Measurements from ENCODE around the gene IGLON5. TPM values are rescaled to one million over a fixed set of nuclear protein-coding genes. Genes with fewer than 3 reads are reported as not detected.

IGLON5 gene
- total RNA-seq, 1 experiment from 2014 or later = not detected

DNA sequence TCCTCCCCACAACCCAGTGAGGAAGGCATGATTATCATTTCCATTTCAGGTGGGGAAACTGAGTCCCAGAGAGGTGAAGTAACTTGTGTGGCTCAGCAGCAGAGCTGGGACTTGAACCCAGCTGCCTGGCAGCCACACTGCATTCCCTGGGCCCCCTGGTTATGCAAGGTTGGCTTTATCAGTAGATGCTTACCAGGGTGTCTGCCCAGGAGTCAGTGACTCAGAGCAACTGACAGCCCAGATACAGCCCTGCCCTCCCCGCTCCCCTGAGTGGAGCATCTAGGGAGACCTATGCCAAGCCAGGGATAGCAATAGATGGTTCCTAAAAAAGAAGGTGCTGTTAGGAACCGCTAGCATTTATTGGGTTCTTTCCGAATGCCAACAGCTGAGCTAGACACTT is 5.9 kb downstream of the IGLON5 start:
- H3K27me3 Mint-ChIP-seq (ENCODE audit: unreplicated experiment) = peaks cover 73% of the 10 kb centered on the region
- no peak for DNase-seq
- no peak overlapping the region for H3K4me3 Mint-ChIP-seq (ENCODE audit: low read depth, unreplicated experiment)
- no peak for TF ChIP-seq CTCF (IDR thresholded peaks at IDR 0.05; ENCODE audit: unreplicated experiment)
- CTCF ChIA-PET = interaction anchor here (0.5 to 1.0 kb wide), 2 partner anchors 10 to 36 kb away, joined by 3 read pairs; no protein-coding TSS in a partner anchor
- BruUV-seq (replicated peaks) = no TSS peak
- no peak overlapping the region for H3K27ac Mint-ChIP-seq (ENCODE audit: unreplicated experiment)
- H3K9me3 Mint-ChIP-seq (ENCODE audit: low read depth, unreplicated experiment) = peaks cover 3% of the 10 kb centered on the region
- no peaks in the 10 kb centered on the region for H3K36me3 Mint-ChIP-seq (ENCODE audit: insufficient read depth, unreplicated experiment)
- H3K4me1 Mint-ChIP-seq (ENCODE audit: low read depth, unreplicated experiment) = no peaks in the 10 kb centered on the region
- intact Hi-C loops (cut with micrococcal nuclease; ENCODE audit: unreplicated experiment) = no loop called here

GRCh38 chr19:51317968-51318367 is 6.5 kb downstream of the IGLON5 start:
- intact Hi-C loops (cut with micrococcal nuclease; ENCODE audit: unreplicated experiment) = no loop called here
- no peaks in the 10 kb centered on the region for H3K36me3 Mint-ChIP-seq (ENCODE audit: insufficient read depth, unreplicated experiment)
- BruUV-seq (replicated peaks) = no TSS peak
- TF ChIP-seq CTCF (IDR thresholded peaks at IDR 0.05; ENCODE audit: unreplicated experiment) = no peak
- CTCF ChIA-PET = no interaction called here
- peaks cover 73% of the 10 kb centered on the region for H3K27me3 Mint-ChIP-seq (ENCODE audit: unreplicated experiment)
- H3K9me3 Mint-ChIP-seq (ENCODE audit: low read depth, unreplicated experiment) = peaks cover 3% of the 10 kb centered on the region
- H3K4me3 Mint-ChIP-seq (ENCODE audit: low read depth, unreplicated experiment) = no peak overlapping the region
- H3K4me1 Mint-ChIP-seq (ENCODE audit: low read depth, unreplicated experiment) = no peaks in the 10 kb centered on the region
- no peak overlapping the region for H3K27ac Mint-ChIP-seq (ENCODE audit: unreplicated experiment)
- DNase-seq = no peak

DNA sequence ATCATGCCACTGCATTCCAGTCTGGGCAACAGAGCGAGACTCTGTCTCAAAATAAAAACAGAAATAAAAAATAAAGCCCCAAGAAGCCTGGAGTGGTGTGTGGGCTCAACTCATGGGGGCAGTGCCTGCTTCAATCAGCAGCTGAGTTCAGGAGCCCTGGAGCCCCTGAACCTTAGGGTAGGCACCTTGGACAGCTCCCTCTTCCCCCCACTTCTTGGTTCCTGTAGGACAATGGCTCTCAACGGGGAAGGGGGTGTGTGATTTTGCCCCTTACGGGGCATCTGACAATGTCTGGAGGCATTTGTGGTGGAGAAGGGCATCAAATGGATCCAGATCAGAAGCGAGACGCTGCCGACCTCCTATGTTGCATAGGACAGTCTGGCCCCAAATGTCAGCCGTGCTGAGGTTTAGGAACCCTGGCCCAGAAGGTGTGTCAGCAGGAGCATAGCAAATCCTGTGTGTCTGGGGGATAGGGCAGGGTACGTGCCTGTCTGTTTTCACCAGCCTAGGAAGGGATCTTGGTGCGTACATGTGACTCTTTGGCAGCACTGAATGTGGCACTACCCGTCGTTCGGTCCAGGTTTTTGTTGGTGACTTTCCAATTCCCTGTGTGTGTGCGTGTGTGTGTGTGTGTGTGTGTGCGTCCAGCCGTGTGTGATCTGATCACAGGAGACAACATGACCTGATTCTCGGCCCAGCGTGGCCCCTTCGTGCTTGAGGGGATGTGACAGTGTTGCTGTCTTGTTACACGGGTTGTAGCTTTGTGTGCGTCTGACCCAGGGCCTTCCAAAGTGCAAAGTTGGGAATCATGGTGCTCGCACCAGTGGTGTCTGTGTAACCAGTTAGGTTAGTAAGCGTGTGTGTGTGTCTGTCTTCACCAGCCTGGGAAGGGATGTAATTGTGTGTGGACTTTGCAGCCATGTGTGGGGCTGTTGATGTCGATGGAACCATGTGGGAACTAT is 7.5 kb downstream of the IGLON5 start:
- peaks cover 73% of the 10 kb centered on the region for H3K27me3 Mint-ChIP-seq (ENCODE audit: unreplicated experiment)
- H3K36me3 Mint-ChIP-seq (ENCODE audit: insufficient read depth, unreplicated experiment) = no peaks in the 10 kb centered on the region
- TF ChIP-seq CTCF (IDR thresholded peaks at IDR 0.05; ENCODE audit: unreplicated experiment) = no peak
- intact Hi-C loops (cut with micrococcal nuclease; ENCODE audit: unreplicated experiment) = no loop called here
- no peak for DNase-seq
- H3K4me1 Mint-ChIP-seq (ENCODE audit: low read depth, unreplicated experiment) = no peaks in the 10 kb centered on the region
- BruUV-seq (replicated peaks) = no TSS peak
- peaks cover 3% of the 10 kb centered on the region for H3K9me3 Mint-ChIP-seq (ENCODE audit: low read depth, unreplicated experiment)
- CTCF ChIA-PET = no interaction called here
- no peak overlapping the region for H3K4me3 Mint-ChIP-seq (ENCODE audit: low read depth, unreplicated experiment)
- no peak overlapping the region for H3K27ac Mint-ChIP-seq (ENCODE audit: unreplicated experiment)

DNA sequence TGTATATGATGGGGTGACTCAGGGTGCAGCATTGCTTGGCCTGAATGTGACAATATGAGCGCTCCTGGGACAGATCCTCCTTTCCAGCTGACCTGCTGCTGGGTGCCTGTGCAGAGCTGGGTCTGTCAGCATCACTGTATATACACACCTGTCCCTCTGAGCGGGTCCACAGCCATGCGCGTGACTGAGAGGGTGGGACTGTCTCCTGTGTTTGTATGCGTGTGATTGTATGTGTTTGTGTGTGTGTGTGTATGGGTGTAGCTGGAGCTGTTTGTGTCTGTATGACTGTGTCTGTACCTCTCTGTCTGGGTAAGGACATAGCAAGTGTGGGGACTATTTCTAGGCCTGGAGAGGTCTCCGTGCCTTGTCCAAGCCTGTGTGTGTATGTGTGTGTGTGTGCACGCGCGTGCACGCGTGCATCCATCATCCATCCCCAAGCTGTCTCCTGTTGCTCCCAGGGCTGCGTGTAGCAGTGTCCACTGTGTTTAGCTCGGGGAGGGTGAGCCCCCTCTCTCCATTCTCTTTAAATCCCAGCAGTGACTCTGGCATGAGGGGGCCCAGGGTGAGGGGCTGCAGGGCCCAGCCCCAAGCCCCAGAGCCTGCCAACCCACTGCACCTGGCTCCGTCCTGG is 8.3 kb downstream of the IGLON5 start:
- Mint-ChIP-seq H3K36me3 (ENCODE audit: insufficient read depth, unreplicated experiment) (no peaks in the 10 kb centered on the region), H3K4me3 (ENCODE audit: low read depth, unreplicated experiment) (no peak overlapping the region), H3K4me1 (ENCODE audit: low read depth, unreplicated experiment) (no peaks in the 10 kb centered on the region), H3K27ac (ENCODE audit: unreplicated experiment) (no peak overlapping the region), H3K9me3 (ENCODE audit: low read depth, unreplicated experiment) (peaks cover 3% of the 10 kb centered on the region), H3K27me3 (ENCODE audit: unreplicated experiment) (peaks cover 73% of the 10 kb centered on the region)
- intact Hi-C loops (cut with micrococcal nuclease; ENCODE audit: unreplicated experiment) = no loop called here
- no TSS peak for BruUV-seq (replicated peaks)
- TF ChIP-seq CTCF (IDR thresholded peaks at IDR 0.05; ENCODE audit: unreplicated experiment) = no peak
- CTCF ChIA-PET = interaction anchor here (0.6 kb wide), 1 partner anchor 20 kb away, joined by 3 read pairs; no protein-coding TSS in a partner anchor
- no peak for DNase-seq

Measured in Calu3 (cell line).